ENCODE data around the gene NOL4L.

- TF ChIP-seq CTCF (IDR thresholded peaks at IDR 0.05; ENCODE audit: extremely low read depth in 1 of 2, insufficient read depth in 1 of 2, low read depth in 1 of 2, low read length in 2 of 2), result no peak
- TF ChIP-seq POLR2A (IDR thresholded peaks at IDR 0.05; ENCODE audit: low read depth, low read length), result no peak
- TF ChIP-seq FOS (IDR thresholded peaks at IDR 0.05; ENCODE audit: borderline replicate concordance, insufficient read depth, low read length), result no peak
- no peak for TF ChIP-seq JUN (IDR thresholded peaks at IDR 0.05; ENCODE audit: borderline replicate concordance, insufficient read depth, insufficient read length, low read depth)
- no peak for TF ChIP-seq EZH2 (IDR thresholded peaks at IDR 0.05; ENCODE audit: borderline replicate concordance, low read depth, low read length, severe bottlenecking)
- TF ChIP-seq MYC (IDR thresholded peaks at IDR 0.05; ENCODE audit: low read depth, low read length), result no peak
- TF ChIP-seq POLR2AphosphoS5 (IDR thresholded peaks at IDR 0.05; ENCODE audit: insufficient read depth, low read depth, low read length), result no peak
- TF ChIP-seq GATA2 (IDR thresholded peaks at IDR 0.05; ENCODE audit: insufficient read depth, insufficient read length, low read depth, low read length), result no peak
Measured at GRCh38 chr20:32455901-32456701, 129.0 kb downstream of the NOL4L start.

Data from endothelial cell of umbilical vein (primary cell).